ENCODE results near the gene SLCO1B3. TPM values are rescaled to one million over a fixed set of nuclear protein-coding genes. Genes with fewer than 3 reads are reported as not detected.

The SLCO1B3 gene
- total RNA-seq, 1 experiment from 2014 or later: not detected

DNA sequence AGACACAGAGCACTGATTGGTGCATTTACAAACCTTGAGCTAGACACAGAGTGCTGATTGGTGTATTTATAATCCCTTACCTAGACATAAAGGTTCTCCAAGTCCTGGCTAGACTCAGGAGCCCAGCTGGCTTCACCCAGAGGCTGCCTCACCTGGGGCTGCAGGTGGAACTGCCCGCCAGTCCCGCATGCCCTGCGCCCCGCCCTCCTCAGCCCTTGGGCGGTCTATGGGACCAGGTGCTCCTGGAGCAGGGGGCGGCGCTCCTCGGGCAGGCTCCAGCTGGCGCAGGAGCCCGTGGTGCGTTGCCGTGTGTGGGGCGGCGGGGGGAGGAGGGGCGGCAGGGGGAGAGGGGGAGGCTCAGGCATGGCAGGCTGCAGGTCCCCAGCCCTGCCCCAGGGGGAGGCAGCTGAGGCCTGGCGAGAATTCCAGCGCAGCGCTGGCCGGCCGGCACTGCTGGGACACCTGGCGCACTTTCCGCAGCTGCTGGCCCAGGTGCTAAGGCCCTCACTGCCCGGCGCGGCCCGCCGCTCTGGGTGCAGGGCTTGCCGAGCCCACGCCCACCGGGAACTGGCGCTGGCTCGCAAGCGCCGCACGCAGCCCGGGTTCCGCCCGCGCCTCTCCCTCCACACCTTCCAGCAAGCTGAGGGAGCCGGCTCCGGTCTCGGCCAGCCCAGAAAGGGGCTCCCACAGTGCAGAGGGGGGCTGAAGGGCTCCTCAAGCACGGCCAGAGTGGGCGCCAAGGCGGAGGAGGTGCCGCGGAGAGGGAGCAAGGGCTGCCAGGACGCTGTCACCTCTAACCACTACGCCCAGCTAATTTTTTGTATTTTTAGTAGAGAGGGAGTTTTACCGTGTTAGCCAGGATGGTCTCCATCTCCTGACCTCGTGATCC, 3.1 kb upstream of the SLCO1B3 start:
- Mint-ChIP-seq H3K4me3 (no peak overlapping the region), H3K27ac (no peak overlapping the region)

More for the DNA sequence above, 3.1 kb upstream of the SLCO1B3 start:
- no peak overlapping the region for H4K5ac ChIP-seq (ENCODE audit: insufficient read length, low read depth, low read length)
- H3K9ac ChIP-seq (ENCODE audit: extremely low read depth, insufficient read length, low read length): no peak overlapping the region
- no peak overlapping the region for H2BK20ac ChIP-seq (ENCODE audit: low read depth, low read length, poor library complexity, severe bottlenecking)
- H3K79me2 ChIP-seq (ENCODE audit: insufficient read depth, low read length): no peaks in the 10 kb centered on the region
- no peak overlapping the region for H3K23ac ChIP-seq (ENCODE audit: insufficient read length, low read depth, low read length)
- no peaks in the 10 kb centered on the region for H3K79me1 ChIP-seq (ENCODE audit: insufficient read depth, low read depth, low read length, poor library complexity, severe bottlenecking)
- no peaks in the 10 kb centered on the region for H3K27me3 ChIP-seq (ENCODE audit: insufficient read depth, low read length)
- H3K9me3 Mint-ChIP-seq: peaks cover 5% of the 10 kb centered on the region in 2 experiments; a peak in 2 of 5 replicates
- no peak overlapping the region for H2BK12ac ChIP-seq (ENCODE audit: insufficient read length, low read depth, low read length)
- H3K14ac ChIP-seq (ENCODE audit: insufficient read depth, low read length): no peak overlapping the region
- H4K91ac ChIP-seq (ENCODE audit: insufficient read length, low read depth, low read length): no peak overlapping the region
- H3K9me3 ChIP-seq (ENCODE audit: control insufficient read depth, low read depth, low read length): no peaks in the 10 kb centered on the region
- DNase-seq: no peak
- H4K20me1 ChIP-seq (ENCODE audit: control insufficient read depth, insufficient read depth, insufficient read length): no peaks in the 10 kb centered on the region
- WGBS (ENCODE audit: extremely low coverage, insufficient read length, low lambda C conversion rate): no CpG with 5 or more reads among the region's 51 CpGs
- H3K4me2 ChIP-seq (ENCODE audit: insufficient read depth, insufficient read length, low read length): no peak overlapping the region
- TF ChIP-seq, protein P1, sequence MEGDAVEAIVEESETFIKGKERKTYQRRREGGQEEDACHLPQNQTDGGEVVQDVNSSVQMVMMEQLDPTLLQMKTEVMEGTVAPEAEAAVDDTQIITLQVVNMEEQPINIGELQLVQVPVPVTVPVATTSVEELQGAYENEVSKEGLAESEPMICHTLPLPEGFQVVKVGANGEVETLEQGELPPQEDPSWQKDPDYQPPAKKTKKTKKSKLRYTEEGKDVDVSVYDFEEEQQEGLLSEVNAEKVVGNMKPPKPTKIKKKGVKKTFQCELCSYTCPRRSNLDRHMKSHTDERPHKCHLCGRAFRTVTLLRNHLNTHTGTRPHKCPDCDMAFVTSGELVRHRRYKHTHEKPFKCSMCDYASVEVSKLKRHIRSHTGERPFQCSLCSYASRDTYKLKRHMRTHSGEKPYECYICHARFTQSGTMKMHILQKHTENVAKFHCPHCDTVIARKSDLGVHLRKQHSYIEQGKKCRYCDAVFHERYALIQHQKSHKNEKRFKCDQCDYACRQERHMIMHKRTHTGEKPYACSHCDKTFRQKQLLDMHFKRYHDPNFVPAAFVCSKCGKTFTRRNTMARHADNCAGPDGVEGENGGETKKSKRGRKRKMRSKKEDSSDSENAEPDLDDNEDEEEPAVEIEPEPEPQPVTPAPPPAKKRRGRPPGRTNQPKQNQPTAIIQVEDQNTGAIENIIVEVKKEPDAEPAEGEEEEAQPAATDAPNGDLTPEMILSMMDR (conservative IDR thresholded peaks at IDR 0.05): no peak
- no peak overlapping the region for H3K18ac ChIP-seq (ENCODE audit: insufficient read length, low read depth, low read length)
- H3K4me1 ChIP-seq (ENCODE audit: insufficient read depth, low read length): no peaks in the 10 kb centered on the region
- no peaks in the 10 kb centered on the region for H3K27me3 Mint-ChIP-seq (ENCODE audit: low read depth)
- no peaks in the 10 kb centered on the region for H3K4me1 Mint-ChIP-seq
- H2AK5ac ChIP-seq (ENCODE audit: insufficient read length, low read length): no peak overlapping the region
- H4K8ac ChIP-seq (replicated peaks; ENCODE audit: insufficient read length, low read depth, low read length): no peak overlapping the region
- H3K27ac ChIP-seq (ENCODE audit: insufficient read length, low read depth, low read length): no peak overlapping the region
- H3K4ac ChIP-seq (ENCODE audit: low read depth, low read length): no peak overlapping the region
- no peak overlapping the region for H2BK15ac ChIP-seq (ENCODE audit: low read depth, low read length)
- H3K23me2 ChIP-seq (ENCODE audit: insufficient read length, low read depth, low read length, poor library complexity, severe bottlenecking): no peaks in the 10 kb centered on the region
- H2AFZ ChIP-seq (ENCODE audit: low read length): no peak overlapping the region
- H2BK120ac ChIP-seq (ENCODE audit: low read depth, low read length, poor library complexity, severe bottlenecking): no peak overlapping the region
- H3K36me3 Mint-ChIP-seq (ENCODE audit: insufficient read depth in 1 of 3, low read depth in 3 of 3): peaks cover 0 to 4% (median 2%) of the 10 kb centered on the region in 3 experiments; a peak in 2 of 7 replicates
- H3T11ph ChIP-seq (ENCODE audit: low read length): no peak overlapping the region
- no peak overlapping the region for H2BK5ac ChIP-seq (ENCODE audit: insufficient read length, low read length)
- no peak overlapping the region for H3K56ac ChIP-seq (ENCODE audit: insufficient read length, low read depth, low read length)

All from H9 (cell line).